SK-N-SH (cell line): ENCODE measurements around the gene NCKAP5. TPM values are rescaled to one million over a fixed set of nuclear protein-coding genes. Genes with fewer than 3 reads are reported as not detected.

Experiments used
- CTCF ChIA-PET: fragments of 300-600, 350-600 bp; formaldehyde crosslinking; extraction: SDS; loops from one replicate; lab custom pipeline; 2021; lab: Yijun Ruan, JAX
- POLR2A ChIA-PET: fragments of 350-600 bp; sonication (Branson Sonifier 250); formaldehyde crosslinking; extraction: SDS; loops from one replicate; lab custom pipeline; 2020; ENCODE audit warnings: antibody characterized with exemption, inconsistent platforms; lab: Yijun Ruan, JAX
- DNase-seq: peaks from one replicate; pipeline ENCODE4 v3.0.0; 2012
- H2AFZ ChIP-seq: fragments of 200-600 bp; sonication (generic); 2 replicates; pipeline ENCODE4 v1.8.1; 2016; ENCODE audit warnings: antibody characterized with exemption, mild to moderate bottlenecking, low read depth
- H3F3A ChIP-seq: fragments of 200-600 bp; sonication (generic); replicated peaks from 2 replicates; pipeline ENCODE3; 2016; ENCODE audit warnings: antibody characterized with exemption, mild to moderate bottlenecking; ENCODE audit not compliant: insufficient read depth
- H3K27ac ChIP-seq, 2 experiments: fragments of 200-500 bp in 1 of 2; fragments of 200-600 bp in 1 of 2; sonication (Bioruptor generic) in 1 of 2; sonication (generic), shearing (Covaris generic) in 1 of 2; 2 replicates each; pipeline versions ENCODE4 v1.5.1 to v1.6.1; 2014 to 2016; ENCODE audit warnings: low read depth in 2 of 2, inconsistent platforms in 1 of 2, low read length in 1 of 2, mild to moderate bottlenecking in 1 of 2, mixed read lengths in 1 of 2
- H3K27me3 ChIP-seq: fragments of 200-600 bp; sonication (generic), shearing (Covaris generic); 2 replicates; pipeline ENCODE4 v1.6.1; 2016; ENCODE audit warnings: mixed run types; ENCODE audit not compliant: insufficient read depth
- H3K36me3 ChIP-seq, 2 experiments: fragments of 200-500 bp in 1 of 2; fragments of 200-600 bp in 1 of 2; sonication (Bioruptor generic) in 1 of 2; sonication (generic) in 1 of 2; replicated peaks in 1 of 2; 2 replicates each; pipeline versions ENCODE3 to v1.5.1; 2014 to 2016; ENCODE audit warnings: low read length in 1 of 2, mild to moderate bottlenecking in 1 of 2; ENCODE audit not compliant: insufficient read depth in 2 of 2, control insufficient read depth in 1 of 2
- H3K4me1 ChIP-seq, 2 experiments: fragments of 200-500 bp in 1 of 2; fragments of 200-600 bp in 1 of 2; sonication (Bioruptor generic) in 1 of 2; sonication (generic), shearing (Covaris generic) in 1 of 2; 2 replicates each; pipeline versions ENCODE4 v1.5.1 to v1.6.1; 2014 to 2016; ENCODE audit warnings: low read depth in 1 of 2, low read length in 1 of 2, mixed run types in 1 of 2; ENCODE audit not compliant: insufficient read depth in 2 of 2, control insufficient read depth in 1 of 2
- H3K4me2 ChIP-seq: fragments of 200-600 bp; sonication (generic), shearing (Covaris generic); 2 replicates; pipeline ENCODE4 v1.6.1; 2017; ENCODE audit warnings: mixed run types
- H3K4me3 ChIP-seq, 2 experiments: fragments of 200-500 bp in 1 of 2; fragments of 200-600 bp in 1 of 2; sonication (Bioruptor generic) in 1 of 2; sonication (generic), shearing (Covaris generic) in 1 of 2; 2 replicates each; pipeline versions ENCODE4 v1.5.1 to v1.8.1; 2014 to 2016; ENCODE audit warnings: low read depth in 2 of 2, inconsistent platforms in 1 of 2, low read length in 1 of 2, mild to moderate bottlenecking in 1 of 2, mixed read lengths in 1 of 2, moderate library complexity in 1 of 2
- H3K79me2 ChIP-seq: fragments of 200-600 bp; sonication (generic); 2 replicates; pipeline ENCODE4 v1.8.1; 2017; ENCODE audit warnings: mild to moderate bottlenecking; ENCODE audit not compliant: insufficient read depth
- H3K9ac ChIP-seq: fragments of 200-600 bp; sonication (generic); 2 replicates; pipeline ENCODE4 v1.6.1; 2017; ENCODE audit warnings: mixed run types
- H3K9me2 ChIP-seq: fragments of 200-600 bp; sonication (generic); 2 replicates; pipeline ENCODE4 v1.6.1; 2017; ENCODE audit warnings: mixed run types
- H3K9me3 ChIP-seq: fragments of 200-600 bp; sonication (generic); 2 replicates; pipeline ENCODE4 v1.6.1; 2017; ENCODE audit warnings: mixed run types, mild to moderate bottlenecking, moderate library complexity
- H4K20me1 ChIP-seq: fragments of 200-600 bp; sonication (generic); 2 replicates; pipeline ENCODE4 v1.6.1; 2017; ENCODE audit warnings: mild to moderate bottlenecking, mixed run types; ENCODE audit not compliant: insufficient read depth
- CHD2 ChIP-seq: fragments of 150-350 bp; IDR thresholded peaks from 2 replicates; pipeline ENCODE4 v1.6.1; 2018; ENCODE audit warnings: low read length; ENCODE audit not compliant: partially characterized antibody
- ELF1 ChIP-seq: IDR thresholded peaks from 2 replicates; pipeline ENCODE4 v1.4.0; 2012
- EP300 ChIP-seq, 2 experiments: IDR thresholded peaks; 2 replicates each; pipeline versions ENCODE4 v1.4.0 to v1.6.1; 2012; ENCODE audit warnings: borderline replicate concordance in 1 of 2, low read depth in 1 of 2, low read length in 1 of 2
- EZH2phosphoT487 ChIP-seq: fragments of 200-600 bp; sonication (generic); IDR thresholded peaks from 2 replicates; pipeline ENCODE4 v1.6.1; 2017; ENCODE audit warnings: low read depth, mixed run types, mild to moderate bottlenecking, antibody characterized with exemption, moderate library complexity, borderline replicate concordance
- FOSL2 ChIP-seq: IDR thresholded peaks from 2 replicates; pipeline ENCODE4 v1.4.0; 2012; ENCODE audit warnings: low read depth, mild to moderate bottlenecking, moderate library complexity, borderline replicate concordance
- FOXJ3 ChIP-seq: sonication (generic); formaldehyde crosslinking; IDR thresholded peaks from 2 replicates; pipeline ENCODE4 v1.5.1; 2020; ENCODE audit warnings: mild to moderate bottlenecking, missing genetic modification reagents
- GABPA ChIP-seq: IDR thresholded peaks from 2 replicates; pipeline ENCODE4 v1.4.0; 2012; ENCODE audit warnings: low read depth, mild to moderate bottlenecking
- GATA2 ChIP-seq: sonication (generic); formaldehyde crosslinking; IDR thresholded peaks from 2 replicates; pipeline ENCODE4 v1.5.0; 2020; ENCODE audit warnings: mild to moderate bottlenecking, missing genetic modification reagents
- JUND ChIP-seq: IDR thresholded peaks from 2 replicates; pipeline ENCODE4 v1.4.0; 2012
- MXI1 ChIP-seq: IDR thresholded peaks from 2 replicates; pipeline ENCODE4 v1.6.1; 2012; ENCODE audit warnings: mild to moderate bottlenecking, low read depth, low read length, improper control_type of control experiment
- NFIC ChIP-seq: IDR thresholded peaks from 2 replicates; pipeline ENCODE4 v1.4.0; 2012; ENCODE audit warnings: borderline replicate concordance
- PBX3 ChIP-seq: IDR thresholded peaks from 2 replicates; pipeline ENCODE4; 2012
- POLR2AphosphoS5 ChIP-seq: IDR thresholded peaks from 2 replicates; pipeline ENCODE4 v1.6.1; 2012; ENCODE audit warnings: low read depth, low read length
- RAD21 ChIP-seq: IDR thresholded peaks from 2 replicates; pipeline ENCODE4 v1.6.1; 2012; ENCODE audit warnings: mild to moderate bottlenecking, low read length
- RCOR1 ChIP-seq: fragments of 150-350 bp; IDR thresholded peaks from 2 replicates; pipeline ENCODE4 v1.6.1; 2017; ENCODE audit warnings: antibody characterized with exemption, low read length
- TAF1 ChIP-seq: IDR thresholded peaks from 2 replicates; pipeline ENCODE4 v1.6.1; 2012; ENCODE audit warnings: low read depth, mild to moderate bottlenecking, low read length, moderate library complexity, borderline replicate concordance
- TCF12 ChIP-seq: IDR thresholded peaks from 2 replicates; pipeline ENCODE4 v1.4.0; 2012
- WGBS: methylation state at CpG from one replicate; pipeline ENCODE4 v1.1.6; 2017; ENCODE audit warnings: low lambda C conversion rate; 5-methylcytosine and 5-hydroxymethylcytosine counted together
- polyA plus RNA-seq, 3 experiments: library from polyadenylated mRNA; depleted of rRNA; stranded (reverse); fragments of >200 nt; gene quantifications; 2 replicates each; pipeline ENCODE4 v1.2.3, GENCODE V29; 2012

NCKAP5 gene
- polyA plus RNA-seq, 1 of the 3 experiments (the other 2 are of a cell fraction), result 0.02 TPM

DNA sequence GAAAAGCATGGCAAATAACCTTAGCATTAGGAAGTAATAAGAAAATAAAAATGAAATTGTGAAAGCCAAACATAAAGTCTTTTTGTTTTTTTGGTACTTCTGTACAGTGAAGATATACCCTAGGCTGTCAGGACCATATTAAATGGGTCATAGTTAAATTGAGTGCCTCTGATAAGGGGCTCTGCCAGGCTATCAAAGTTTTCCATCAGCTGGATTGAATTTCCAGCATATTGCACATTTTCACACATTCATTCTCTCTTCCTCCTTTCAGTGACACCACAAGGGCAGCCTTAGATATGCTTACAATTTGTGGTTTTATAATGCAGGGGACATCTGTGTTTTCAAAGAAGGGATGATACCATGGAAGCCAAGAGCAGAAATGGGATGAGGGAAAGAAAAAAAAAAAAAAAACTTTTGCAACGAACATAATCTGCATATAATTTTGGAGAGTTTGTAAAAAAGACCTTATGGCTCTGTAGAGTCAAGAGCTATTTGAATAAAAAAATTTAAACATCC, 789.0 kb downstream of the NCKAP5 start:
- H3K27ac ChIP-seq, result no peak overlapping the region
- no peaks in the 10 kb centered on the region for H3F3A ChIP-seq
- TF ChIP-seq RCOR1, result peak; percentile 78; the same call in 1 of the 2 replicates
- TF ChIP-seq EP300 (IDR thresholded peaks at IDR 0.05; ENCODE audit: borderline replicate concordance in 1 of 2, low read depth in 1 of 2, low read length in 1 of 2), result peak in 1 of 2 experiments; percentile 63; a peak in 1 of 4 replicates
- TF ChIP-seq ELF1, result no peak
- no peak for TF ChIP-seq FOXJ3 (CRISPR knock-in tag)
- no peak for TF ChIP-seq RAD21
- no peak for TF ChIP-seq TAF1
- TF ChIP-seq POLR2AphosphoS5, result no peak
- TF ChIP-seq GATA2 (CRISPR knock-in tag), result peak; percentile 80
- TF ChIP-seq NFIC, result no peak
- no peaks in the 10 kb centered on the region for H3K9me2 ChIP-seq
- no peak overlapping the region for H2AFZ ChIP-seq
- POLR2A ChIA-PET, result no interaction called here
- no peaks in the 10 kb centered on the region for H3K9me3 ChIP-seq
- H3K27me3 ChIP-seq, result no peaks in the 10 kb centered on the region
- 12% methylated on average over 1 of the region's 1 CpG for WGBS
- peak; percentile 50 for DNase-seq
- H3K4me3 ChIP-seq, result no peak overlapping the region
- no peaks in the 10 kb centered on the region for H3K36me3 ChIP-seq
- CTCF ChIA-PET, result interaction anchor here (1.3 kb wide), 1 partner anchor 20 kb away, joined by 5 read pairs; no protein-coding TSS in a partner anchor
- H3K9ac ChIP-seq, result no peak overlapping the region
- no peak overlapping the region for H3K4me2 ChIP-seq
- H4K20me1 ChIP-seq, result no peaks in the 10 kb centered on the region
- H3K4me1 ChIP-seq, result no peaks in the 10 kb centered on the region; a peak in 1 of 4 replicates
- no peaks in the 10 kb centered on the region for H3K79me2 ChIP-seq

- Histone ChIP-seq H3K36me3 (no peaks in the 10 kb centered on the region), H3K4me2 (no peak overlapping the region), H4K20me1 (no peaks in the 10 kb centered on the region), H3K27ac (no peak overlapping the region), H3K4me1 (no peaks in the 10 kb centered on the region; a peak in 1 of 4 replicates), H3K9me3 (no peaks in the 10 kb centered on the region), H3K9ac (no peak overlapping the region), H3K27me3 (no peaks in the 10 kb centered on the region), H3K79me2 (no peaks in the 10 kb centered on the region), H2AFZ (no peak overlapping the region), H3K4me3 (no peak overlapping the region), H3F3A (peaks cover 5% of the 10 kb centered on the region), H3K9me2 (no peaks in the 10 kb centered on the region)
- no peak for DNase-seq
- WGBS, result 72% methylated on average over 3 of the region's 3 CpGs
- ChIA-PET CTCF (interaction anchor here (1.9 to 2.2 kb wide), 2 partner anchors 15 to 18 kb away, joined by 4 read pairs; no protein-coding TSS in a partner anchor), POLR2A (no interaction called here)
- TF ChIP-seq ELF1 (no peak), MXI1 (no peak), TCF12 (no peak), CHD2 (no peak)
Observed at GRCh38 chr2:132776287-132776686, 792.0 kb downstream of the NCKAP5 start.

DNA sequence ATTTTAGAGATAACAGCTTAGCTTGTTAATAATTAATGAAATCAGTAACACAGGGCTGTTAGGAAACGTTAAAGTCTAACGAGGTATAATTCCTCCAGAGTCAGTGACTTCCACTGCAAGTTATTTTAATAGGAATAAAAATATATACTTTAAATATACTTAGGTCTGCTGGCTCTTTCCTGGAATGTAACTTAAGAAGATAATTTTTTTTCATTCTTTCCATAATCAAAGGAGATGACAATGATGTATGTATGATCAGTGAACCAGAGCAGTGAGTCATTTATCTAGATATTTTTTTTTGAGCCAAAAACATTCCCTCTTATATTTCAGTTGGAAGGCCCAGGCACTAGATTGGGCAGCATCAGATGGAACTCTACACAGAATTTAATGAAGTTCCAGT, 794.1 kb downstream of the NCKAP5 start:
- ChIA-PET CTCF (no interaction called here), POLR2A (no interaction called here)
- Histone ChIP-seq H3K27me3 (no peaks in the 10 kb centered on the region), H3K36me3 (no peaks in the 10 kb centered on the region), H3K4me3 (no peak overlapping the region), H3K4me2 (no peak overlapping the region), H4K20me1 (no peaks in the 10 kb centered on the region), H3K79me2 (no peaks in the 10 kb centered on the region), H3K9me2 (no peaks in the 10 kb centered on the region), H3K4me1 (no peaks in the 10 kb centered on the region; a peak in 1 of 4 replicates), H3K9me3 (no peaks in the 10 kb centered on the region), H3K27ac (peak overlapping the region in 1 of 2 experiments; percentile 31; a peak in 1 of 4 replicates), H3K9ac (no peak overlapping the region), H3F3A (peaks cover 5% of the 10 kb centered on the region), H2AFZ (no peak overlapping the region)
- DNase-seq, result no peak
- WGBS, result 22% methylated on average over 2 of the region's 2 CpGs
- TF ChIP-seq RAD21 (no peak), CHD2 (no peak), JUND (peak; percentile 52), EZH2phosphoT487 (no peak), GABPA (no peak), FOSL2 (peak; percentile 28; the same call in 1 of the 2 replicates), EP300 (IDR thresholded peaks at IDR 0.05; ENCODE audit: borderline replicate concordance in 1 of 2, low read depth in 1 of 2, low read length in 1 of 2) (0 out of 4 replicates have a peak, but pooled peaks of 1 of the 2 experiments have one; percentile 24), PBX3 (peak; percentile 74), TCF12 (peak; percentile 44)
